NCI-H1417 (cell line): ENCODE results near the gene EFCAB8.
"Not testable (repeated sequence)": the region's sequence is repeated elsewhere in the genome, so short reads cannot be mapped to it uniquely, and the experiment has no call there.

Experiments
- DNase-seq, 3 experiments: peaks; one replicate each; lab custom pipeline; 2025; lab: John Stamatoyannopoulos, UW

EFCAB8 gene

DNA sequence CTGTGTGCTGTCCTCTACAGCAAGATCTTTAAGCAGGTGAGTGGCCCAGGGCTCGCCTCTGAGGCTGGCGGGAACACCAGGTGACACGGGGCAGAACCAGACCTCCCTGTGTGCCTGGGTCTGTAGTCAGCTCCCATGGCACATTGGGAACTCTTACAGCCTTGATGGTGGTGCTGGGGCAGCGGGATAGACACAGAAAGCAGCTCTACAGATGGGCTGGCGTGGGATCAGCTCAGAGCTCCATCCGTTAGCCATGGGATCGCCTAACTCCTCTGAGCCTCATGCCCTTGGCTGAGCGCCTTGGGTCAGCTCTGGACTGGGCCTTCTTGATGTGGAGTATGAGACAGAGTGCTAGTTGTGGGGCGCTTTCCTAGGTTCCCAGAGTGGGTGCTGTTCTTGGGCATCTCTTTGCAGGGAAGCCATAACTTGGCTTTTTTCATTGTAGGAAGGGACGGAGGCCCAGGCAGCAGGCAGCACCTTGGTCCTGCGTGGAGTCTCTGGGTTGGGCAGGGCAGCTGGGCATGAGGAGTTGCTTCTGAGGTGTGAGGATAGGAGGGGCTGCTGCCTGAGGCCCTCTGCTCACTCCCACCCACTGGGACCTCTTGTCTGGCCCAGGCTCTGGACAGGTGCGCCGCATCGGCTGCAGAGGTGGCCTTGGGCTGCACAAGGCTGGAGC, 51.3 kb downstream of the EFCAB8 start:
- no peak for DNase-seq

GRCh38 chr20:32911355-32911754, 52.6 kb downstream of the EFCAB8 start:
- no peak for DNase-seq

GRCh38 chr20:32912688-32913087, 54.0 kb downstream of the EFCAB8 start:
- no peak for DNase-seq

DNA sequence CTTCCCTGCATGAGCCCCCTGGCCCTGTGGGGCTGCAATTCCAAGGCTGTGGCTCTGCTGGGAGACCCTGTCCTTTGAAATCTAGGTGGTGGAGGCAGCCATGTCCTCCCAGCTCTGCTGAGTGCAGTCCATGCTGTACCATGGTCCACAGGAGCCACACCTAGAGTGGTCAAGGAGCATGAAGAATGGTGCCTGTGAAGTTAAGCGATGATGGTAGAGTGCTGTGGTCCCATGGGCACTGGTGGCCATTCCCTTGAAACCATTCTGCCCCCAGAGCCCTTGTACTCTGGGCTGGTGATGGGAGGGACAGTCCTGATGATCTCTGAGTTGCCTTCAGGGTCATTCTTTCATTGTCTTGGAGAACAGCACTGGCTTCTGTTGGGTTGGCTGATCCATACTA, 55.3 kb downstream of the EFCAB8 start:
- no peak for DNase-seq

- no peak for DNase-seq
These were observed 58.6 kb downstream of the EFCAB8 start for GRCh38 chr20:32917191-32917950.

DNA sequence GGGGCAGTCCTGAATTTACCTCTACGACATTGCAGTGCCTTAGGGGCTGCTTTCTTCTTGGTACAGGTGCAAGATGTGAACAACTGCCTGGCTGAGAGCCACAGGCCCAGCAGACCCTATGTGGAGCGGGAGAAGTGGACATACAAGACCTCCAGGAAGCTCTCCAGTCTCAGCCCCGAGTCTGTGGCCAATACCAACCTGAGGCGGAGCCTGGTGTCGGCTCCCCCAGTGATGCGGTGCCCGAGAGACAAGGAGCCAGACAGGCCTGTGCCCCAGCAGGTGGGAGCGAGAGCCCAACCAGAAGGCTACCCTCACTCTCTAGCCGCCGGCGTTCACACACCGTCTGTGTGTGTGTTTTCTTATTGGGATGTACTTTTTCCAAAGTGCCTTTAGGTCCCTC, 59.6 kb downstream of the EFCAB8 start:
- no peak for DNase-seq

GRCh38 chr20:32918751-32919150, 60.0 kb downstream of the EFCAB8 start:
- DNase-seq, result no peak

DNA sequence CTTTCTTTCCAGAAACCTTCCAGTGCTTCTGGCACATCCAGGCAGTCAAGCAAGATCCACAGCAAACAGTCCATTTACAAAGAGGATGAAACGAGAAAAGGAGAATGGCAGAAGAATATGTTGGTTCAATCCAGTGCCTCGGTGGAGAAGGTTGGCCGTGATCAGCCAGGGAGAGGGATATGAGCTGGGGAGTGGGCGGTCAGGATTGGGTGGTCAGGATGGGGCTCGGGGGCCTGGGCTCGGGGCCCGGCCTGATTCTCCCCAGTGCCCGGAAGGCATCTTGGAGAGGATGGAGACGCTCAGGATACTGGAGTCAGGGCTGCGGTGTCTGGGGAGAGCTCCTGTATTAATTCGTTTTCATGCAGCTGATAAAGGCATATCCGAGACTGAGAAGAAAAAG, 61.3 kb downstream of the EFCAB8 start:
- DNase-seq, result no peak

DNA sequence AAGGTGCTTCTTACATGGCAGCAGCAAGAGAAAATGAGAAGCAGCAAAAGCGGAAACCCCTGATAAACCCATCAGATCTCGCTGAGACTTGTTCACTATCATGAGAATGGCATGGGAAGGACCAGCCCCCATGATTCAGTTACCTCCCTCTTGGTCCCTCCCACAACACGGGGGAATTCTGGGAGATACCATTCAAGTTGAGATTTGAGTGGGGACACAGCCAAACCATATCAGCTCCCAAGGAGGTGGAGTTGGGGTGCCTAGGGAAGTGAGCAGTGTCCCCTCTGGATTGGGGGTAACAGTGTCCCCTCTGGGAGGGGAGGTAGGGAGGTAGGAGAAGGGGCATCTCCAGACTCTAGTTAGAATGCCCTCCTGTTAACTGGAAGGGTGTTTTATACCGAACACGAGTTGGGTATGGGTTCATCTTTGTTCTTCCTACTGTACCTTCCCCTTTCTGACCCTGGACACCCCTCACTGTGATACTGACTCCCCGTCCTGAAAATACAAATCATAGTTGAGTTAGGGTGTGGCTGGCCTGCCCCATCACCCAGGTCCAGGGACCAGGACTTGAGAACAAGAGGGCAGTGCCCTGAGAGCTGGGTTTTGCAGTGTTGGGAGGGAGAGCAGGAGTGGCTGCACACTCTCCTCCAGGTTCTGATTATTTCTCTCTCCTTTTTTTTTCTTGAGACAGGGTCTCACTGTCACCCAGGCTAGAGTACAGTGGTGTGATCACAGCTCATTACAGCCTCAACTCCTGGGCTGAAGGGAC, 62.0 kb downstream of the EFCAB8 start:
- DNase-seq, result no peak

GRCh38 chr20:32922466-32922865, 63.7 kb downstream of the EFCAB8 start:
- DNase-seq, result no peak

GRCh38 chr20:32924781-32925180, 66.1 kb downstream of the EFCAB8 start:
- DNase-seq, result no peak

GRCh38 chr20:32925481-32926196, 66.9 kb downstream of the EFCAB8 start:
- no peak for DNase-seq

GRCh38 chr20:32929162-32929561, 70.4 kb downstream of the EFCAB8 start:
- no peak for DNase-seq

GRCh38 chr20:32930181-32930580, 71.5 kb downstream of the EFCAB8 start:
- no peak for DNase-seq

- DNase-seq, result no peak
These were observed 72.0 kb downstream of the EFCAB8 start for GRCh38 chr20:32930701-32931100.

DNA sequence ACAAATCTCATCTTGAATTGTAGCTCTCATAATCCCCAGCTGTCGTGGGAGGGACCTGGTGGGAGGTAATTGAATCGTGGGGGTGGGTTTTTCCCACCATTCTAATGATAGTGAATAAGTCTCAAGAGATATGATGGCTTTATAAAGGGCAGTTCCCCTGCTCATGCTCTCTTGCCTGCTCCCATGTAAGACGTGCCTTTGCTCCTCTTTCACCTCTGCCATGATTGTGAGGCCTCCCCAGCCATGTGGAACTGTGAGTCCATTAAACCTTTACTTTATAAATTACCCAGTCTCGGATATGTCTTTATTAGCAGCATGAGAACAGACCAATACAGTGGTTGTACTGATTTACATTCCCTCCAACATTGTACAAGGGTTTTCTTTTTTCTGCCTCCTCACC, 75.9 kb downstream of the EFCAB8 start:
- DNase-seq, result no peak

- DNase-seq, result no peak
These were observed 82.6 kb downstream of the EFCAB8 start for GRCh38 chr20:32941155-32941885.

GRCh38 chr20:32943490-32944052, 84.8 kb downstream of the EFCAB8 start:
- no peak for DNase-seq

DNA sequence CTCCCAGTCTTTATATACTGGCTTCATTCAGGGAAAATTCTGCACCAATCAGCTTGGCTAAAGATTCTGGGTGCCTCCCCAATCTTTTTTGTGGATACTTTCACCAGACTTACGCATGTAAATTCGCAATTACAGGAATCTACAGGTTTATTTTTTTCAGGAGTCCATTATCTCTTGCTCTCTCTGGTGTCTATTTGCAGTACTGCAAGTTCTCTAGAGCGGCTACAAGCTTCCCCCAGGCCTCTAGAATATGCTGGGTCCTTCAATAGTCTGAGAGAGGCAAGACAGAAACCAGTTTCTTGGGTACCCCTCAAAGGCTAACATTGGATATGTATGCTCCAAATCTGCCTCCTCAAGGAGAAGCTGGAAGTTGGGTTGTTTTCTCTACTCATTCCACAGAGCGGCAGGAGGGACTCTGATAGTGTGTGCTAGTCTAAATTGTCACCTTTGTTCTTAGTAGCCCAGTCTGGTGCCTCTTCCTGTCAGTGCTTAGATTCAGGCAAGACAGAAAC, 87.0 kb downstream of the EFCAB8 start:
- DNase-seq, result peak in 1 of 3 experiments; percentile 45

DNA sequence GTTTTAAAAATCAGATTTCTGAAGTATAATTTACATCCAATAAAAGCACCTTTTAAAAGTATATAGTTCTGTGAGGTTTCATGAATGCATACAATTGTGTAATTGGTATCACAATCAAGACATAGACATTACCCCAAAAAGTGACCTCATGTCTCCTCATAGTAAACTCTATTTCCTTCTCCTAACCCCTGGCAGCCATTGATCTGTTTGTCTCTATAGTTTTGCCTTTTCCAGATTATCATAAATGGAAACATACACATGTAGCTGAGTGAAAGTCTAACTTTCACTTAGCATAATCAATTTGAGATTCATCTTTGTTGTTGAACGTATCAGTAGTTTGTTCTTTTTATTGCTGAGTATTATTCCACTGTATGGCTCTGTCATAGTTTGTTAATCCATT, 87.9 kb downstream of the EFCAB8 start:
- DNase-seq, result no peak

DNA sequence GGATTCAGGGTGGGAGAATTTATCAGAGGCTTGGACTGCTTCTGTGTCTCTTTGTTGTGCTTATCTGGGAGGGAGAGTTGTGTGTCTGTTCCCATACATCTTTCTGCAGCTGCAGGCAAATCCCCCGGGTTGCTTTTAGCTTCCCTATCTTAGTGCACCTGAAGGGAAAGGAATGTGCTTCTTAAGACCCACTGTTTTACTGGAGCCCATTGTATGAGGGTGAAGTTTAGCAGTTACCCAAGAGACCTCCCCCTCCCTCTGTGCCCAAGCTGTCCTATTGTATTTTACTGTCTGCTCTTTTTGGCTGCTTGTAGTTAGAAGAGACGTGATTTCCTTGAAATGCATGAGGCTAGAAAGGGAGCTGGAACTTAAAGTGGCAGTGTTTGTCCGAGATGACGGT, 91.8 kb downstream of the EFCAB8 start:
- DNase-seq, result not testable (repeated sequence)
